GM12872 (cell line): ENCODE results near the gene FARP1.

Source experiments
- CTCF ChIP-seq: IDR thresholded peaks from 3 replicates; pipeline ENCODE4 v1.5.1; 2011; ENCODE audit warnings: low read depth, mild to moderate bottlenecking, low read length, moderate library complexity; ENCODE audit not compliant: insufficient read depth

The FARP1 gene

GRCh38 chr13:98413796-98414195 lies 270.9 kb downstream of the FARP1 start:
- no peak for TF ChIP-seq CTCF

GRCh38 chr13:98415326-98416070 lies 272.6 kb downstream of the FARP1 start:
- TF ChIP-seq CTCF, result no peak

GRCh38 chr13:98416408-98416807 lies 273.5 kb downstream of the FARP1 start:
- TF ChIP-seq CTCF, result no peak

GRCh38 chr13:98419786-98420553 lies 277.1 kb downstream of the FARP1 start:
- no peak for TF ChIP-seq CTCF

- no peak for TF ChIP-seq CTCF
Measured at GRCh38 chr13:98420554-98421175, 277.8 kb downstream of the FARP1 start.

GRCh38 chr13:98422046-98422445 lies 279.2 kb downstream of the FARP1 start:
- no peak for TF ChIP-seq CTCF

- TF ChIP-seq CTCF, result no peak
Measured at GRCh38 chr13:98423417-98423816, 280.5 kb downstream of the FARP1 start.
